ENCODE data around the gene CXorf66. TPM values are rescaled to one million over a fixed set of nuclear protein-coding genes. Genes with fewer than 3 reads are reported as not detected.

Gene CXorf66, protein sequence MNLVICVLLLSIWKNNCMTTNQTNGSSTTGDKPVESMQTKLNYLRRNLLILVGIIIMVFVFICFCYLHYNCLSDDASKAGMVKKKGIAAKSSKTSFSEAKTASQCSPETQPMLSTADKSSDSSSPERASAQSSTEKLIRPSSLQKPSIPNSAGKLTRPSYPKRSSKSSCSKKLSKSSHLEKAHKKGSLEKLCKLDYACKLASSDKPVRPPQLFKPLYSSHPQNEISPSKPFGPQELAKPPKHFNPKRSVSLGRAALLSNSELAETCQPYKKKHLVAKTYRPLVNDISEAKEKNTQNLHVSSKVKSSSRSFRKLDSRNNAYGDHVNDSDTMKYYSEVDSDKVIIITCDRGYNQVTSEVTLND
- polyA plus RNA-seq (2011; rRNA removed) = not detected in 2 replicates
- not detected in 2 replicates for polyA minus RNA-seq (2011; rRNA and poly(A)+ RNA removed)

DNA sequence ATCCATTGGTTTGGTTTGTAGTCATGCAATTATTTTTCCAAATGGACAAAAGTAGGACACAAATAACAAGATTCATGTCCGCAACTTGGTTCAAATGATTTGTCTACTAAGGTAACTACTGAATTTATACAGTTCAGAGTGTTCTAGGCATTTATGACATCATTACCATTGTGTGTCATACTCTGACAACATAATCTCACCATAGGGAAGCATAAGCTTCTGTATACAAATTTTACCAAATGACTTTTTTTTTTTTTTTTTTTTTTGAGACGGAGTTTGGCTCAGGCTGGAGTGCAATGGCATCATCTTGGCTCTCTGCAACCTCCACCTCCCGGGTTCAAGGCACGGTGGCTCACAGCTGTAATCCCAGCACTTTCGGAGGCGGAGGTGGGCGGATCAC, at the start of gene CXorf66:
Gene CXorf66 (minus strand): TSS at position 101 of the 400 bp plus-strand sequence. CDS start 25 bp downstream, at position 76.
- TF ChIP-seq, protein P1, sequence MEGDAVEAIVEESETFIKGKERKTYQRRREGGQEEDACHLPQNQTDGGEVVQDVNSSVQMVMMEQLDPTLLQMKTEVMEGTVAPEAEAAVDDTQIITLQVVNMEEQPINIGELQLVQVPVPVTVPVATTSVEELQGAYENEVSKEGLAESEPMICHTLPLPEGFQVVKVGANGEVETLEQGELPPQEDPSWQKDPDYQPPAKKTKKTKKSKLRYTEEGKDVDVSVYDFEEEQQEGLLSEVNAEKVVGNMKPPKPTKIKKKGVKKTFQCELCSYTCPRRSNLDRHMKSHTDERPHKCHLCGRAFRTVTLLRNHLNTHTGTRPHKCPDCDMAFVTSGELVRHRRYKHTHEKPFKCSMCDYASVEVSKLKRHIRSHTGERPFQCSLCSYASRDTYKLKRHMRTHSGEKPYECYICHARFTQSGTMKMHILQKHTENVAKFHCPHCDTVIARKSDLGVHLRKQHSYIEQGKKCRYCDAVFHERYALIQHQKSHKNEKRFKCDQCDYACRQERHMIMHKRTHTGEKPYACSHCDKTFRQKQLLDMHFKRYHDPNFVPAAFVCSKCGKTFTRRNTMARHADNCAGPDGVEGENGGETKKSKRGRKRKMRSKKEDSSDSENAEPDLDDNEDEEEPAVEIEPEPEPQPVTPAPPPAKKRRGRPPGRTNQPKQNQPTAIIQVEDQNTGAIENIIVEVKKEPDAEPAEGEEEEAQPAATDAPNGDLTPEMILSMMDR (IDR thresholded peaks at IDR 0.05; ENCODE audit: insufficient read depth, low read depth, low read length) = no peak
- no peak for DNase-seq (ENCODE audit: low read depth)
- POLR2A ChIA-PET = no interaction called here
- CTCF ChIA-PET = no interaction called here
- Histone ChIP-seq H3K4me3 (ENCODE audit: low read depth, low read length) (no peak within 1 kb of the TSS), H3K27me3 (ENCODE audit: control insufficient read depth, insufficient read depth, low read length) (no peaks in the 10 kb centered on the region), H3K36me3 (ENCODE audit: control insufficient read depth, insufficient read depth, low read length) (no peaks in the 10 kb centered on the region)

DNA sequence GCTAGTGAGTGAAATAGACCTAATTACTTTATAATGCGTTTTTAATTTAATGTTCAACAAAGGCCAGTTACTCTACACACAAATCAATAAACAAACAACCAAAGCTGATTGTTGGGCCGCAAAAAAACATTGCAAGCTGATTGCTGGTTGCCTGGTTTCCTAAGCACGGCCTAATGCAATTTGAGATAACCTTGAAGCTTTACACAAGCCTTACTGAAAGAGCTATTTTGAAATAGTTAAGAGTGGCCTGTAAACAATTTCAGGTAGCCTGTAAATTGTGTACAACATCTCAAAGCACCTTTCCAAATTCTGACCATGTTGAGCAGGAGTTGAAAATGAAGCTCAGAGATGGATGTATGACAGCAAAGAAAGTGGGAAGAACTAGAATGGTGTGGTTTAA, 17.5 kb upstream of the CXorf66 start:
- DNase-seq (ENCODE audit: low read depth) = no peak
- POLR2A ChIA-PET = no interaction called here
- CTCF ChIA-PET = no interaction called here
- TF ChIP-seq, protein P1 (IDR thresholded peaks at IDR 0.05; ENCODE audit: insufficient read depth, low read depth, low read length) = no peak
- Histone ChIP-seq H3K36me3 (ENCODE audit: control insufficient read depth, insufficient read depth, low read length) (no peaks in the 10 kb centered on the region), H3K4me3 (ENCODE audit: low read depth, low read length) (no peak overlapping the region), H3K27me3 (ENCODE audit: control insufficient read depth, insufficient read depth, low read length) (no peaks in the 10 kb centered on the region)

DNA sequence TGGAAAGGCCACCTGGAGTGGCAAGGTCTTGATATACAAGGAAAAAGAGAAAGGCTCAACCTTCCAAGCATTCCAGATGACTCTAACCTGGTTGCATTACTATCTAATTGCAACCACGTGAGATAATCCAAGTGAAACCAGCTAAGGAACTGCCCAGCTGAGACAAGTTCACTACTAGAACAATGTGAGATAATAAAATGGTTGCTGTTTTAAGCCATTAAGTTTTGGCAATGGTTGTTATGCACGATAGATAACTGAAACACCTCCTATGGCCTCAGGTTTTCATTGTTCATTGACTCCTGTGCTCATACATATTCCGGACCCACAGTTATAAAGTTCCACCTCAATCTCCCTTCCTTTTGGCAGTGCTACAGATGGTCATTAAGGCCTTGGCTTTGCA, 9.2 kb upstream of the CXorf66 start:
- ChIA-PET POLR2A (no interaction called here), CTCF (no interaction called here)
- no peak overlapping the region for H3K4me3 ChIP-seq (ENCODE audit: low read depth, low read length)
- TF ChIP-seq, protein P1 (IDR thresholded peaks at IDR 0.05; ENCODE audit: insufficient read depth, low read depth, low read length) = no peak
- no peaks in the 10 kb centered on the region for H3K27me3 ChIP-seq (ENCODE audit: control insufficient read depth, insufficient read depth, low read length)
- H3K36me3 ChIP-seq (ENCODE audit: control insufficient read depth, insufficient read depth, low read length) = no peaks in the 10 kb centered on the region
- DNase-seq (ENCODE audit: low read depth) = no peak

DNA sequence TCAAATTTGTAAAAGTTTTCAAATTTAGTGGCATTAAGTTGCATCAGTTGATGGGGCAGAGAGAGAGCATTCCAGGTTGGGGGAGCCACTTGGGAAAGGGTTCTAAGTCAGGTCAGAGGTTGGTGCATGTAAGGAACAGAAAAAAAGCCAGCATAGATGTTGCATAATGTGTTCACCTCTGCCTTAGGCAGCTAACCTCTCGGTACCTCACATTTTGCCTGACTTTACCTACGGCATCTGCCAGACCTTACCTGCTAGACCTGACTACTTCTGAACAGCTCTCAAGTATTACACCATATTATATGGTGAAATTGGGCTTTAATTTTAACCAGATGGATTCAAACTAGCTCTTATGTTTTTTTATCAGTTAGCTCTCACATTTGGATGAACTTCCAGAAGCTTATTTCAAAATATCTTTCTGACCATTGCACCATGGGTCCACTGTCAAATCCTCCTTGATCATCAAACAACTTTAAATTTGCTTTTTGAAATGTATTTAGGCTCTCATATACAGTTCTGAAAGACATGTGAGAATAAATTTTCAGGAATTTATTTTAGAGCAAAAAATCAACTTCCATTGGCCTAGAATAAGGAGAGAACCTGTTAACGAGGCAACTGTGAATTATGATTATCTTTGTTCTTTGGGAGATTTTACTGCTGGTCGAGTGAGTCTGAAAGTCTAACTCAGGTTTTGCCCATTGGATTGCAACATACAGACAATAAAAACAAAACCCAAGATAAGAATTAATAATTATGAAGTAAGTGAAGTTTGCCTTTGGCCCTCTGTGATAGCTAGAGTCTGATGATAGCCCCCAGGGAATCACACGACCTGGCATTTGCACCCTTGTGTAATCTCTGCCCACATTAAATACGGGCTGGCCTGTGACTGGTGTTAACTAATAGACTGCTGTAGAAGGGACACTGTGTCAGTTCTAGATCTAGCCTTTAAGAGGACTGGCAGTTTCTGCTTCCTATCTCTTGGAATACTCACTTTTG, 7.6 kb upstream of the CXorf66 start:
- Histone ChIP-seq H3K27me3 (ENCODE audit: control insufficient read depth, insufficient read depth, low read length) (no peaks in the 10 kb centered on the region), H3K36me3 (ENCODE audit: control insufficient read depth, insufficient read depth, low read length) (no peaks in the 10 kb centered on the region), H3K4me3 (ENCODE audit: low read depth, low read length) (no peak overlapping the region)
- TF ChIP-seq, protein P1 (IDR thresholded peaks at IDR 0.05; ENCODE audit: insufficient read depth, low read depth, low read length) = no peak
- DNase-seq (ENCODE audit: low read depth) = no peak
- ChIA-PET CTCF (no interaction called here), POLR2A (no interaction called here)

DNA sequence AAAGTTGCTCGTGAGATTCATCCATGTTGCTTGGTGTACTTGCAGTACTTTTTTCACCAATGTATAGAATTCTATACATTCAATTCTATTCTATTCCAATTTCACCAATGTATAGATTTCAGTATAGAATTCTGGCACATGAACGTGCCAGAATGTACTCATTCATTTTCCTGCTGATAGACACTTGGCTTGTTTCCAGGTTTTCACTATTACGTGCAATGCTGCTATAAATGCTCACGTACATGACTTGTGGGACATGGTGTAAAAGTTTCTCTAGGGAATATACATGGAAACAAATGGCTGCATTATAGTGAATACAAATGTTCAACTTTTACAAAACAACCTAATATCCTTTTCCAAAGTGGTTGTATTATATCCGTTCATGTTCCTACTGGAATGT, 6.8 kb upstream of the CXorf66 start:
- DNase-seq (ENCODE audit: low read depth) = no peak
- CTCF ChIA-PET = interaction anchor here (0.6 kb wide), 1 partner anchor 8 kb away, joined by 3 read pairs; no protein-coding TSS in a partner anchor
- Histone ChIP-seq H3K36me3 (ENCODE audit: control insufficient read depth, insufficient read depth, low read length) (no peaks in the 10 kb centered on the region), H3K27me3 (ENCODE audit: control insufficient read depth, insufficient read depth, low read length) (no peaks in the 10 kb centered on the region), H3K4me3 (ENCODE audit: low read depth, low read length) (no peak overlapping the region)
- TF ChIP-seq, protein P1 (IDR thresholded peaks at IDR 0.05; ENCODE audit: insufficient read depth, low read depth, low read length) = no peak
- POLR2A ChIA-PET = no interaction called here

Data from BJ (cell line).